ENCODE measurements around the gene PEX5. TPM values are rescaled to one million over a fixed set of nuclear protein-coding genes. Genes with fewer than 3 reads are reported as not detected.

Gene PEX5
- total RNA-seq, 1 donor from 2014 or later, result 14.4 TPM

- no peak for TF ChIP-seq CTCF (conservative IDR thresholded peaks at IDR 0.05; ENCODE audit: low read depth, low read length)
- H3K4me3 ChIP-seq (ENCODE audit: low read depth, low read length), result no peak overlapping the region
- no peak for DNase-seq (ENCODE audit: low read depth)
Observed at GRCh38 chr12:7160183-7160582, 29.3 kb upstream of the PEX5 start.

GRCh38 chr12:7161327-7161726 lies 28.2 kb upstream of the PEX5 start:
- TF ChIP-seq CTCF (conservative IDR thresholded peaks at IDR 0.05; ENCODE audit: low read depth, low read length), result no peak
- no peak for DNase-seq (ENCODE audit: low read depth)
- no peak overlapping the region for H3K4me3 ChIP-seq (ENCODE audit: low read depth, low read length)

GRCh38 chr12:7161811-7162210 lies 27.7 kb upstream of the PEX5 start:
- H3K4me3 ChIP-seq (ENCODE audit: low read depth, low read length), result no peak overlapping the region
- no peak for TF ChIP-seq CTCF (conservative IDR thresholded peaks at IDR 0.05; ENCODE audit: low read depth, low read length)
- DNase-seq (ENCODE audit: low read depth), result no peak

GRCh38 chr12:7162691-7163114 lies 26.8 kb upstream of the PEX5 start:
- TF ChIP-seq CTCF (conservative IDR thresholded peaks at IDR 0.05; ENCODE audit: low read depth, low read length), result peak; percentile 78
- H3K4me3 ChIP-seq (ENCODE audit: low read depth, low read length), result no peak overlapping the region
- no peak for DNase-seq (ENCODE audit: low read depth)

- no peak for TF ChIP-seq CTCF (conservative IDR thresholded peaks at IDR 0.05; ENCODE audit: low read depth, low read length)
- H3K4me3 ChIP-seq (ENCODE audit: low read depth, low read length), result no peak overlapping the region
- DNase-seq (ENCODE audit: low read depth), result no peak
Observed at GRCh38 chr12:7169951-7170350, 19.5 kb upstream of the PEX5 start.

GRCh38 chr12:7171854-7172253 lies 17.6 kb upstream of the PEX5 start:
- no peak for TF ChIP-seq CTCF (conservative IDR thresholded peaks at IDR 0.05; ENCODE audit: low read depth, low read length)
- no peak overlapping the region for H3K4me3 ChIP-seq (ENCODE audit: low read depth, low read length)
- no peak for DNase-seq (ENCODE audit: low read depth)

- no peak overlapping the region for H3K4me3 ChIP-seq (ENCODE audit: low read depth, low read length)
- TF ChIP-seq CTCF (conservative IDR thresholded peaks at IDR 0.05; ENCODE audit: low read depth, low read length), result no peak
- DNase-seq (ENCODE audit: low read depth), result no peak
Observed at GRCh38 chr12:7175493-7175892, 14.0 kb upstream of the PEX5 start.

Data from epithelial cell of proximal tubule (primary cell).